HG03095 (cell line): ENCODE measurements around the gene TULP4.

Experiments
- ATAC-seq: cut with Tn5 transposase; IDR thresholded peaks from one replicate; pipeline ENCODE4 v1.9.1; 2021; ENCODE audit warnings: moderate library complexity; ENCODE audit not compliant: unreplicated experiment

The TULP4 gene, protein sequence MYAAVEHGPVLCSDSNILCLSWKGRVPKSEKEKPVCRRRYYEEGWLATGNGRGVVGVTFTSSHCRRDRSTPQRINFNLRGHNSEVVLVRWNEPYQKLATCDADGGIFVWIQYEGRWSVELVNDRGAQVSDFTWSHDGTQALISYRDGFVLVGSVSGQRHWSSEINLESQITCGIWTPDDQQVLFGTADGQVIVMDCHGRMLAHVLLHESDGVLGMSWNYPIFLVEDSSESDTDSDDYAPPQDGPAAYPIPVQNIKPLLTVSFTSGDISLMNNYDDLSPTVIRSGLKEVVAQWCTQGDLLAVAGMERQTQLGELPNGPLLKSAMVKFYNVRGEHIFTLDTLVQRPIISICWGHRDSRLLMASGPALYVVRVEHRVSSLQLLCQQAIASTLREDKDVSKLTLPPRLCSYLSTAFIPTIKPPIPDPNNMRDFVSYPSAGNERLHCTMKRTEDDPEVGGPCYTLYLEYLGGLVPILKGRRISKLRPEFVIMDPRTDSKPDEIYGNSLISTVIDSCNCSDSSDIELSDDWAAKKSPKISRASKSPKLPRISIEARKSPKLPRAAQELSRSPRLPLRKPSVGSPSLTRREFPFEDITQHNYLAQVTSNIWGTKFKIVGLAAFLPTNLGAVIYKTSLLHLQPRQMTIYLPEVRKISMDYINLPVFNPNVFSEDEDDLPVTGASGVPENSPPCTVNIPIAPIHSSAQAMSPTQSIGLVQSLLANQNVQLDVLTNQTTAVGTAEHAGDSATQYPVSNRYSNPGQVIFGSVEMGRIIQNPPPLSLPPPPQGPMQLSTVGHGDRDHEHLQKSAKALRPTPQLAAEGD (N-terminal part only)

GRCh38 chr6:158312165-158312564, at the start of gene TULP4:
TULP4 (plus strand) TSS chr6:158312465; CDS start chr6:158314017, 1,552 bp downstream.
- no peak for ATAC-seq

DNA sequence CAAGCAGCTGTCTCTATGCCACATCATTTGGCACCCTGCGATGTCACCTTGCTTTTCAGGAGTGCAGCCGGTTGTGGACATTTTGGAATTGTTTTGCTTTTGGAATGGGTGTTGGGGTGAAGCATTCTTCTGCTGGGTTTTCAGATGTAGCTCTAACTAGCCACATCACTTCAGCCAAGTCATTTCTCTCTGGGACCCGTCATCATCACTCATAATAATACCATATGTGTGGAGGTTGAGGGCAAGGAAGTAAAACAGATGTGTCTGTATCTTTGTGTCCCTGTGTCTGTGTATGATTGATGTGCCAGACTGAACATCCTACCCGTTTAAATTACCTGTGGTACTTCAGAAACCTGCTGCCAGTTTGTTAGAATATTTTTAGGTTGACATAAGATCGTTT, 49.5 kb upstream of the TULP4 start:
- no peak for ATAC-seq

GRCh38 chr6:158264180-158264579, 48.1 kb upstream of the TULP4 start:
- no peak for ATAC-seq

- no peak for ATAC-seq
Measured at GRCh38 chr6:158266131-158266530, 46.1 kb upstream of the TULP4 start.

GRCh38 chr6:158268361-158269147, 43.7 kb upstream of the TULP4 start:
- ATAC-seq: no peak

DNA sequence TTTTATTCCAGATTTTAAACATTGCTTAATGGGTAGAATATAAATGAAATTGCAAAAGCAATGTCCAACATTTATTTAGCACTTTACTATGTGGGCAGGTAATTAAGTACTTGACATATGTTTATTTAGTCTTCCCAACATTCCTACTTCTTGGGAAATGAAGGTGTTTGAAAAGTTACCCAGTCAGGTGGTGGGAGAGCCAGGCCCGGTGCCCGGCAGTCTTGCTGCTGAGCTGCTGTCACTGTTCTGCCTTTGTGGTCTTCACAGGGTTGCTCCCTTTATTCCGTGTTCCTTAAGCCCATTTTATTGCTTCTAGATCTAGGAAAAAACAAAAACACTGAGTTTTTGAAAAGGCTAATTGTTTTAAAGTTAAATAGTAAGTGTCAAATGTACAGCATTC, 42.6 kb upstream of the TULP4 start:
- no peak for ATAC-seq

GRCh38 chr6:158270389-158271127, 41.7 kb upstream of the TULP4 start:
- no peak for ATAC-seq

- no peak for ATAC-seq
Measured at GRCh38 chr6:158272324-158272723, 39.9 kb upstream of the TULP4 start.

DNA sequence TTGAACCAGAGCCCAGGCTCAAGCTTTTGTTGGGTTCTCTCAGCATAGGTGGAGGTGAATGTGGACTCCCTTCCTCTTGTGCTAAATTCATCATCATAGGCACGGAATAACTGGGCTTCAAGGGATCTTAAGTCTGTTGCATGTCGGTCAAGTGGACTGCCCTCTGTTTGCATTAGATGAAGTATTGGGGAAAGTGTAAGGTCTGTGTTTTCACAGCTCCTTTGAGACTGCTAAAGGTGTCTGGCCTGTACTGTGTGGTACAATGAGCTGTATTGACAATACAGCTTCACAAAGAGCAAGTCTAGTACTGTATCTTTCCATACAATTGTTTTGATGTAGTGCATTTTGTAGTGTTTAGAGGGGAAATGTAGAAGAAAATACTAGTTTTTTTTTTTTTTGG, 34.3 kb upstream of the TULP4 start:
- ATAC-seq: no peak

GRCh38 chr6:158279615-158280014, 32.6 kb upstream of the TULP4 start:
- no peak for ATAC-seq

- ATAC-seq: no peak
Measured at GRCh38 chr6:158283304-158283980, 28.8 kb upstream of the TULP4 start.

DNA sequence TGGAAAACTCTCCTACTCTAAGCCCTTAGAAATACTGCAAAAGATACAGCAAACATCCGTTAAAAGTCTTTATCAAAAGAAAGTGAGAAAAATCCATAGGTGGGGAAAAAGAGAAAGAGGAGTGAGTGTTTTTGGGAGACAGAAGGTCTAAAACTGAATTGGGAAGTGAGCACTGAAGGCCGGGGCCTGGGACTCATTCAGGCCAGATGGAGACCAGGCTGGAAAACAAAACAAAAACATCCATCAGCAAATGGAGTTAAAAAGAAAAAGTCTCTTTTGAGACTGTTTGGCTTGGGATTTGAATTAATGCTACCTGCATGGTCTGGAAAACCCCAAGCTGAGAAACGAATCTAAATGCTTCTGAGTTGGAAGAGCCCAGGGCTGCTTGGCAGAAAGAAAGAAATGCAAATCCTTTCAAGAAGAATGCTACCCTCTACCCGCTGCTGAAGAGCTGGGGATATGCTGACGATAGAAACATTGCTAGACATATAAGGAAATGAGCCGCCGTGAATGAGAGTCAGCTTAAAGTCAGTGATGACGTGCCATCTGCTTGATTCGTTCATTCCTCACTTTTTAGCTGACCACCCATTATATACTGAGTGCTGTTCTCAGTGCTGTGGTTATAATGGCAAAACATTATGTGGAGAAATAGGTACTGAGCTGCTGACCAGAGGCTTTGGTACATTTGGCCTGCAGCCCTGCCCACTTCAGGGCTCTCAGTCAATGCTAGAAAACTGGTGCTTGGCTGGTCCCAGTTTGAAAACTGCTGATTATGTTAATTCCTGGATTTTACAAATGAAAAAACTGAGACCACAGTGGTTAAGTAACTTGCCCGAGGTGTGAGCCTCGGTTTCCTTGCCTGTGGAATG, 28.0 kb upstream of the TULP4 start:
- no peak for ATAC-seq

DNA sequence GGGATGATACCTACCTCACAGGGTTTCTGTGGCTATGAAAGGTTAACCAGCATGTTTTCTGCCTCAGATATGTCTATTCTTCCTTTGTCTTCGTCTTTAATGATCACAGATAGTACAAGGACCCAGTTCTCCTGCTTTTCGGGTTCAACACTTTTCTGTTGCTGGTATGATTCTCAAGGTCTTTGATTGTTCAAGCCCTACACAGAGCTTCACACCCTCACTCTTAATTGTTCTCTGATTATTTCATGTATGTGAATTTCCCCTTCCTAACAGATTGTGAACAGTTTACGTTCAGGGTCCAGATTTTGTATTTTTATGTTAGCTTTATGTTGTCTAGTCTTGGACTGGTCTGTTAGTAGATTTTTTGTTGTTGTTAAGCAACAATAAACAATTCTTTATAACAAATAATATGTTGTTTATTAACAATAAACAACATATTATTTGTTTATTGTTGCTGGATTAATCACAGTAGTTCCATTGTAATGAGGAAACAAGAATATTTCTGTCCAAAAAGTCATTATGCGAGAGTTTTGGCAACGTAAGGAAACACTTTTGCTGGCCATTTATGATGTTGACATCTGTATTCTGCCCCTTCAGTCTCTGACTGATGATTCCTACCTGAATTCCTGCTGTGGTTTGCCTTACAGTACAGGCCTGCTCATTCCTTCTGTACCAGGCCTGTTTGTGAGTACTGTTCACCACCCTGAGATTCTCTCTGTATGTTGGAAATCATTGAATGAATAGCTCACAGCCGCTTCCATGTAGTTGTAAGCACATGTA, 27.2 kb upstream of the TULP4 start:
- no peak for ATAC-seq

DNA sequence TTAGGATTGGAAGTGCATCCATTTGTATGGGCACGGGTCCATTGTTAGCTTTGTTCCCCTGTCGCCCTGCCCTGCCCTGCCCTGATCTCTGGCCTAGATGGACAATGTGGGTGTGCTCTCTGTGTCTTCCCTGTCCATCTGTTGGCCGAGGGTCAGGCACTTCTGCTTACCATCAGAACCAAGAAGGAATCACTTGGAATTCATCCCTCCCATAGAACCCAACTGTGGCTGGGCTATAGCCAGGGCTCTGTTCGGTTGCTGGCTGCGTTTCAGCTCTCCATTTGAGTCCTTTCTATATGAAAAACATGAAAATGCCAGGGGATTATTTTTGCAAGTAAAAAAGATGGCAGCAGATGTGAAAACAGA, 26.6 kb upstream of the TULP4 start:
- no peak for ATAC-seq

- no peak for ATAC-seq
Measured at GRCh38 chr6:158286413-158286812, 25.9 kb upstream of the TULP4 start.

- ATAC-seq: no peak
Measured at GRCh38 chr6:158287047-158287446, 25.2 kb upstream of the TULP4 start.

DNA sequence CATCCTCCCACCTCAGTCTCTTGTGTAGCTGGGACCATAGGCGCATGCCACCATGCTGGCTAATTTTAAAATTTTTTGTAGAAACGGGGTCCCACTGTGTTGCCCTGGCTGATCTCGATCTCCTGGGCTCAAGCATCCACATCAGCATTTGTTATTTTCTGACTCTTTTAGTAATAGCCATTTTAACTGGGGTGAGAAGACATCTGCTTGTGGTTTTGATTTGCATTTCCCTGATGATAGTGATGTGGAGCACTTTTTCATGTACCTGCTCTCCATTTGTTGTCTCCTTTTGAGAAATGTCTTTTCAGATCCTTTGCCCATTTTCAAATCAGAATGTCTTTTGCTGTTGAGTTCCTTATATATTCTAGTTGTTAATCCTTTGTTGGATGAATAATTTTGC, 22.2 kb upstream of the TULP4 start:
- peak; percentile 61 for ATAC-seq

GRCh38 chr6:158290659-158291058, 21.6 kb upstream of the TULP4 start:
- ATAC-seq: peak; percentile 78
